SIG-M5 (cell line): ENCODE results near the gene KRT40.
"Not testable (repeated sequence)": the region's sequence is repeated elsewhere in the genome, so short reads cannot be mapped to it uniquely, and the experiment has no call there.

ENCODE experiments used
- DNase-seq: peaks from one replicate; lab custom pipeline; 2025; lab: John Stamatoyannopoulos, UW

Gene KRT40

GRCh38 chr17:40984226-40984625 lies at the start of gene KRT40:
KRT40 (minus strand) TSS chr17:40984326; CDS start chr17:40984273, 53 bp downstream.
- DNase-seq, result no peak

DNA sequence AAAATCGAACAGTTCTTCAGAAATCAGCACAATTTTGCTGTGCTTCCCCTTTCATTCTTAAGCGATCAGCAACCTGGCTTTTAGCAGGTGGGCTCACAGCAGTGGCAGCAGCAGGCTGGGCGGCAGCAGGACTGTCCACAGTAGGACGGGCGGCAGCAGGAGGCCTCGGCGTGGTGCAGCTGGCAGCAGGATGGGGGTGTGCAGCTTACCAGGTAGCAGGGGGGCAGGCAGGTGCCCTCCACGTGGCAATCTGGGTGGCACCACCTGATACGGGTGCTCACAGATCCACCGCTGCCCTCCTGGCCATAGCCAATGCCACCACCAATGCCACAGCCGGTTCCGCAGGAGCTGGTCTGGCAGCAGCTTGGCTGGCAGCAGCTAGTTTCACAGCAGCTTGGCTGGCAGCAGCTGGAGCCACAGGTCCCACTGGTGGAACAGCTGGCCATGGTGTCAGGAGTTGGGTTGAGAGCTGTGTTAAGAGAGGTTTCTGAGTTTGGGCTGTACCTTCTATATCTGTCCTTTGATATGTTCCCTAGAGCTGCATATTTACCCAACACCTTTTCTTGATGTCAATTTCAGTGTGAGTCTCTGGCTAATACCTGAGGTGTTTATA lies 45.6 kb upstream of the KRT40 start, which contains the start of gene KRTAP1-4:
Gene KRTAP1-4, minus strand, starts transcription at position 563 of the 613 bp plus-strand sequence. Its CDS starts 117 bp downstream, at position 446.
- no peak for DNase-seq

DNA sequence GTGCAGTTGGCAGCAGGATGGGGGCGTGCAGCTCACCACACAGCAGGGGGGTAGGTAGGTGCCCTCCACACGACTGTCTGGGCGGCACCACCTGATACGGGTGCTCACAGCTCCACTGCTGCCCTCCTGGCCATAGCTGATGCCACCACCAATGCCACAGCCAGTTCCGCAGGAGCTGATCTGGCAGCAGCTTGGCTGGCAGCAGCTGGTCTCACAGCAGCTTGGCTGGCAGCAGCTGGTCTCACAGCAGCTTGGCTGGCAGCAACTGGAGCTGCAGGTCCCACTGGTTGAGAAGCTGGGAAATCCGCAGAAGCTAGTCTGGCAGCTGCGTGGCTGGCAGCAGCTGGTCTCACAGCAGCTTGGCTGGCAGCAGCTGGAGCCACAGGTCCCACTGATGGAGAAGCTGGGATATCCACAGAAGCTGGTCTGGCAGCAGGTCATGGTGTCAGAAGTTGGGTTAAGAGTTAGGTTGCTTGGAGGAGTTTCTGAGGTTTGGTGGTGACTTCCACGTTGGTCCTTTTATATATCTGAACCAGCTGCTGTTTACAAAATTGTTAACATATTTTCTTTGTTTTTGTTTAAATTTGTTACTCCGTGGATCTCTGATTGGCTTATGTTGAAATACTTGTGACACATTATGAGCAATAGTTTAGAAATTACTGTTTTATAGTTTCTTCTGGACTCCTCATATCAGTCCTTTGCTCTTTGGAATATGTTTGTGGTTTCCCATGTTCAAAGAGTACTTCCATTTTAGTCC lies 42.8 kb upstream of the KRT40 start, which contains the start of gene KRTAP1-5:
Gene KRTAP1-5, minus strand, starts transcription at position 494 of the 757 bp plus-strand sequence. Its CDS starts 53 bp downstream, at position 441.
- DNase-seq, result no peak

DNA sequence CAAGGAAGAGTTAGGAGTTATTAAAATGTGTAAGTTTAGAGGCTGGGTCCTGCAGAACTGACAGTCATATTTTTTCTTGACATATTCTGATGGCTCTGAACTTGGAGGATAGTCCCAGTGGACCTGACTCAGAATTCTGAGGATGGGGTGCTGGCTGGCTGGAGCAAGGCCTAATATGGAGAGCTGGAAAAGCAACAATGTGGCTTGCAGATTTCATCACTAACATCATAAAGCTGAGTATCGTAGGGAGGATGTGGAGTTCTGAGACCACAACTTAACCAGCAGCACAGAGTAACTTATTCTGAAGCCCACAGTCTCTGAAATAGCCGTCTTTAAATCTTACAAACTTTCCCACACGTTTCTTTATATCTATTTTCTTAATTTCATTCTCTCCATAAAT lies 40.6 kb upstream of the KRT40 start:
- no peak for DNase-seq

- DNase-seq, result no peak
These were observed 36.2 kb upstream of the KRT40 start for GRCh38 chr17:41020336-41020735.

DNA sequence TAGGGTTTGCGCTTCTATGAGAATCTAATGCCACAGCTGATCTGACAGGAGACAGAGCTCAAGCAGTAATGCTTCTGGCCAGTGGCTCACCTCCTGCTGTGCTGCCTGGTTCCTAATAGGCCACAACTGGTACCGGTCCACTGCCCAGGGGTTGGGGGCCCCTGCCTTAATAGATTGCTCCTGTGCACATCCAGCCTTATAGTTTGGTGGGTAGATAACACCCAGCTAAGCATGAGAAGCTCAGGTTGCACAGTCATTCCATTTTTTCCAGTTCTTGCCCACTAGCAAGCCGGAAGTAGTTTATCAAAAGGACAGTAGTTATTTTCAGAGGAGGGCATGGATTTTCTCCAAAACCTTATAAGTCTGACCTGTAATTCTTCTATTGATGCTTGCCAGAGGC lies 35.3 kb upstream of the KRT40 start:
- DNase-seq, result no peak

- no peak for DNase-seq
These were observed 34.4 kb upstream of the KRT40 start for GRCh38 chr17:41018541-41018940.

DNA sequence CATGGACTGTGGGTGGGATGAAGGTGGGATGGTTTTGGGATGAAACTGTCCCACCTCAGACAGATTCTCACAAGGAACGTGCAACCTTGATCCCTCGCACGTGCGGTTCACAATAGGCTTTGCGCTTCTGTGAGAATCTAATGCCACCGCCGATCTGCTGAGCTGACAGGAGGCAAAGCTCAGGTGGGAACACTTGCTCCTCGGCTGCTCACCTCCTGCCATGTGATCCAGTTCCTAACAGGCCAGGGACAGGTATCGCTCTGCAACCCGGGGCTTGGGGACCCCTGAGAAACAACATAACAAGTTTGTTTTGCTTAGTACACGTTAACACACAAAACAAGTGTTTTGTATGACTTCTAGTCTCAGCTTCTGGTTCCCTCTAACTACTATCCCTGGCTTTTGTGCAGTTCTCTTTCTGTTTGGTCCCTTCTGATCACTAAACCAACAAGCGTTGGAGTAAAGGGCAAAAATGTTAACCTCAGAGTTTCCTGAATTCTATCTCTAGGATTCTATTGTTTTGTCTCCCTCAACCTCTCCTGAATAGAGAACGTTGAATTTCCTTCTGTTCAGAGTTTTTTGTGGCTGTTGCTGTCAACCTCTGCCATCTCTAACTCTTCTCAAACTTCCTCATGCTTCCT lies 32.6 kb upstream of the KRT40 start:
- DNase-seq, result no peak

DNA sequence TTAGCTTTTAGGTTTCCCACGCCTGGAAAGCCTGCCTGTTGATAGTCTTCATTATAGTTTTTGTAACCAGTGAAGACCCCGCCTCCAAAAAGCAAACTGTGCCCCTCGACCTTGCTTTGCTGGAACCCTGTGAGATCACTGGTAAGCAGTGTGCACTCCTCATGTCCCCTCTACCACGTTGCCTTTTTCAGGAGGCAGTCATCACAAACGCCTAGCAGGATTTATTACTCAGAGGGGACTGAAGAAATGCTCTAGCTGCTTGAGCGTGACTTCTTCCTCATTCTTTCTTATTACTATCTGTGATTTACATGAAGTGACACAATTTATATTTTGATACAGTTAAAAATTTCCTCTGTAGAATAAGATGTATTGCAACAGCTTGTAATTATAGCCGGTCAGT lies 31.3 kb upstream of the KRT40 start:
- no peak for DNase-seq

DNA sequence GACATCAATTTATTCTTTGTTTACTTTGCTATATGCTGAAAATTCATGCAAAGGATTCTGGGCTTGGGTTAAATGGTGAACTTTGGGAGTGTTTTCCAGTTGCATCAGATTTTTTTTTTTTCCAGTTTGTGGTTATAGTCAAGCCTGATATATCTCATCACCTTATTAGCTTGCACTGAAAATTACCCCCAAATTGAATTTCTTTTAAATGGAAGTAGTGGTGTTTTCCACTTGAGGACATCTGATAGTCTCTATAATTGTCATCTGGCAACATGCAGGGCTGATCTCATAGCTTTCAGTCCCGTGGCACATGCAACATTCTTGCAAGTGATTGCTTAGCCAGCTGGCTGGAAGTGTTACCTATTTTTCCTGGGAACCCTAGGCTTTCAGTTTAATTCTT lies 29.5 kb upstream of the KRT40 start:
- no peak for DNase-seq

- DNase-seq, result no peak
These were observed 29.1 kb upstream of the KRT40 start for GRCh38 chr17:41013181-41013580.

DNA sequence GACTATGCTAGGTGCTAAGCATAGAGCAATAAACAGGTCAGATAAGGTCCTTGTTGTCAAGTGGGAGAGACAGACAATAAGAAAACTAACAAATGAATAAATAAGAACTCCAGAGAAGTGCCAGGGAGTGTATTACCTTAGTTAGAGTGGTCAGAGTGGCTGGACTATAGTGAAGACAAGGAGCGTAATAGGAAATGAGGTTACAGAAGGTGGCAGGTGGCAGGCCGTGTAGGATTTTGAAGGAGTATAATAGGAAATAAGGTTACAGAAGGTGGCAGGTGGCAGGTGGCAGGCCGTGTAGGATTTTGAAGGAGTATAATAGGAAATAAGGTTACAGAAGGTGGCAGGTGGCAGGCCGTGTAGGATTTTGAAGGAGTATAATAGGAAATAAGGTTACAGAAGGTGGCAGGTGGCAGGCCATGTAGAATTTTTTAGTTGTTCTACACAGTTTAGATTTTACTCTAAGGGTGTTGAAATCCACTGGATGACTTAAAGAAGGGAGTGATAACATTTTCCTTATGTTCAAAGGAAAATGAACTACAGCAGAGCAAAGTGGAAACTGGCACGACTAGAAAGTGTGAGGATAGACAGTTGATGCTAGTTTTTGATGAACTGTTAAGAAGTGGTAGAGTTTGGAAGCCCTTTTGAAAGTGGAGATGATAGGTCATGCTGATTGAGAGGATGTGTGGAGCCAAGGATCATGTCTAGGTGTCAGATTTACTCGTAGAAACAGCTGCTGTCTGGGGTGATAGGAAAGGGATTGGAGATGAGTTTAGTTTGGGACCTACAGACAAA lies 28.4 kb upstream of the KRT40 start:
- DNase-seq, result no peak

- no peak for DNase-seq
These were observed 26.3 kb upstream of the KRT40 start for GRCh38 chr17:41010441-41010840.

GRCh38 chr17:41009936-41010335 lies 25.8 kb upstream of the KRT40 start:
- DNase-seq, result no peak

- no peak for DNase-seq
These were observed 25.2 kb upstream of the KRT40 start for GRCh38 chr17:41009301-41009760.

GRCh38 chr17:41008811-41009210 lies 24.7 kb upstream of the KRT40 start, which contains the start of gene KRTAP3-1:
KRTAP3-1 (minus strand) TSS chr17:41009128; CDS start chr17:41009074, 54 bp downstream.
- no peak for DNase-seq

DNA sequence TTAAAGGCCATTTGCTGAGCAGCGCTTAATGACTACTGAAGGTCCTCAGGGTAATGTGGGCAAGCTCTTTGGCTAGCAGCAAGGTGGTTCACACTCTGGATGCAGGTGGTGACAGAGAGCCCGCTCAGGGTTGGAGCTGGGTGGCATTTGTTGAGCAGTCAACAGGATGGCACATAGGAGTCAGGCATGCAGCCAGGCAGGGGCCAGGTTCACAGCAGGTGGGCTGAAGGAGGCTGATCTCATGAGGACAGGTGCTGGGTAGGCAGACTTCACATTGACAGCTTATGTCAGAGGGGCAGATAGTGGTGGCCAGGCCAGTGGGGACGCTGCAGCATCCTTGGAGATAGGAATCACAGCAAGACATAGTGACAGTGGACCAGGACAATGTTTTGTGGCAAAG lies 20.3 kb upstream of the KRT40 start:
- no peak for DNase-seq

GRCh38 chr17:41003926-41004325 lies 19.8 kb upstream of the KRT40 start:
- no peak for DNase-seq

DNA sequence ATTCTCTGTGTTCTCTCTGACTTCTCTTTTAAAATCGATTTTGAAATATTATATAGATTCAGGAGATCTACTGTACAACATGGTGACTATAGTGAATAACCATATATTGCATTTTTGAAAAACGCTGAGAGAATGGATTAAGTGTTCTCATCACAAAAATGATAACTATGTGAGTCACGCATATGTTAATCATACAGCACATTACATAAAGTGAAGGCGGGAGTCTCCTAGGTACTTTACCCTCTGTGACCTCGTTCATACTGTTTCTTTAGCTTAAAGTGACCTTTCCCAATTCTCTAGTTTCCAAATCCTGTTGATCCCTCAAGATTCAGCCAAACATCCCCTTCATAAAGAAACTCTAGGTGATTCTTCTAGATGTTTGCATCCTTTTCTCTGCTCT lies 18.7 kb upstream of the KRT40 start:
- DNase-seq, result no peak

GRCh38 chr17:41001795-41002194 lies 17.7 kb upstream of the KRT40 start:
- no peak for DNase-seq

GRCh38 chr17:40999563-40999962 lies 15.4 kb upstream of the KRT40 start, which contains the start of gene KRTAP3-2:
KRTAP3-2 (minus strand) TSS chr17:40999906; CDS start chr17:40999853, 53 bp downstream.
- DNase-seq, result not testable (repeated sequence)

DNA sequence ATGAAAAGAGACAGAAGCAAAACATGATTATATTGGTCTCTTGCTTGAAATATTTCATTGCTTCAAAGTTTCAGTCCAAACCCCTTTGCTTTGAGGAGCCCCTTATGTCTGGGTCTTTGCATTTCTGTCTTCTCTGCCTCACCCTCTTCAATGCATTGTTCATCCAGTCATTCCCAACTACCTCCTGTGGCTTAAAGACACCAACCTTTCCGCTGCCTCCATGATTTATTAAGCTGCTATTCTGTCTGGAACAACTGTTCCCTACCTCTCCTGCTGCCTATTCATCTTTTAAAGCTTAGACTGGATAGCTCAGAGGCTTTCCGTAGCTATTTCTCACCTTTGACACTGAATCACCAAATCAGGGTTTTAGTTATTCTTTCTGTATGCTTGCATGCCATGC lies 13.2 kb upstream of the KRT40 start:
- DNase-seq, result no peak
